SU-DHL-6 (cell line): ENCODE data around the gene ZSCAN29.

Experiments
- H2AFZ ChIP-seq: fragments of 200-600 bp; sonication (generic); 2 replicates; pipeline ENCODE4 v1.6.1; 2014; ENCODE audit warnings: low read depth, mild to moderate bottlenecking, moderate library complexity, mixed read lengths, antibody characterized with exemption, low read length; ENCODE audit not compliant: severe bottlenecking
- H3F3A ChIP-seq: fragments of 200-600 bp; shearing (Covaris generic); 2 replicates; pipeline ENCODE4 v1.6.0; 2016; ENCODE audit warnings: antibody characterized with exemption, mild to moderate bottlenecking; ENCODE audit not compliant: insufficient read depth
- H3K27ac ChIP-seq: fragments of 200-600 bp; sonication (generic); 2 replicates; pipeline ENCODE4 v1.5.1; 2016; ENCODE audit warnings: low read depth, mild to moderate bottlenecking, low read length, moderate library complexity, mixed read lengths
- H3K27me3 ChIP-seq: fragments of 200-600 bp; sonication (generic), shearing (Covaris generic); 2 replicates; pipeline ENCODE4 v1.6.0; 2014; ENCODE audit warnings: mild to moderate bottlenecking, low read length
- H3K36me3 ChIP-seq: fragments of 200-600 bp; sonication (generic); 2 replicates; pipeline ENCODE4 v1.6.1; 2014; ENCODE audit warnings: mild to moderate bottlenecking, low read length, mixed read lengths
- H3K4me2 ChIP-seq: fragments of 300-600, 200-600 bp; shearing (Covaris generic), sonication (generic); 2 replicates; pipeline ENCODE4 v1.6.0; 2014; ENCODE audit warnings: low read length, low read depth, mild to moderate bottlenecking; ENCODE audit not compliant: poor library complexity, severe bottlenecking
- H3K4me3 ChIP-seq: fragments of 200-600 bp; sonication (generic); 2 replicates; pipeline ENCODE4 v1.5.1; 2014; ENCODE audit warnings: antibody characterized with exemption, low read length, mild to moderate bottlenecking, mixed read lengths; ENCODE audit not compliant: insufficient read depth, poor library complexity, severe bottlenecking
- H3K79me2 ChIP-seq: fragments of 200-600 bp; sonication (generic); 2 replicates; pipeline ENCODE4 v1.6.1; 2014; ENCODE audit warnings: mild to moderate bottlenecking, low read length, moderate library complexity; ENCODE audit not compliant: insufficient read depth
- H3K9ac ChIP-seq: fragments of 200-600 bp; sonication (generic); 2 replicates; pipeline ENCODE4 v1.7.0; 2014; ENCODE audit warnings: mild to moderate bottlenecking, low read length
- H3K9me2 ChIP-seq: fragments of 200-600 bp; sonication (generic); replicated peaks from 2 replicates; pipeline ENCODE4 v1.6.1; 2014; ENCODE audit warnings: low read length; ENCODE audit not compliant: insufficient read depth
- H3K9me3 ChIP-seq: fragments of 200-600 bp; sonication (generic); 2 replicates; pipeline ENCODE4 v1.6.1; 2014; ENCODE audit warnings: low read length, mixed read lengths; ENCODE audit not compliant: insufficient read depth
- H4K20me1 ChIP-seq: fragments of 200-600 bp; sonication (generic); 2 replicates; pipeline ENCODE4 v1.6.1; 2014; ENCODE audit warnings: low read depth, mild to moderate bottlenecking, antibody characterized with exemption, low read length, moderate library complexity, mixed read lengths
- EZH2phosphoT487 ChIP-seq: fragments of 200-600 bp; sonication (generic), shearing (Covaris generic); conservative IDR thresholded peaks from 2 replicates; pipeline ENCODE4 v1.6.1; 2018; ENCODE audit warnings: mild to moderate bottlenecking, antibody characterized with exemption, low read length, moderate library complexity, mixed read lengths
- TF ChIP-seq, protein P1 (sequence below): fragments of 200-600 bp; sonication (generic); IDR thresholded peaks from one replicate; pipeline ENCODE4 v1.5.1; 2017; ENCODE audit warnings: antibody characterized with exemption, mild to moderate bottlenecking, low read length, moderate library complexity; ENCODE audit not compliant: insufficient read depth, poor library complexity, severe bottlenecking

The ZSCAN29 gene

GRCh38 chr15:43329217-43329959 is 41.5 kb downstream of the ZSCAN29 start:
- peak overlapping the region; percentile 94 for H3K4me2 ChIP-seq
- TF ChIP-seq, protein P1, sequence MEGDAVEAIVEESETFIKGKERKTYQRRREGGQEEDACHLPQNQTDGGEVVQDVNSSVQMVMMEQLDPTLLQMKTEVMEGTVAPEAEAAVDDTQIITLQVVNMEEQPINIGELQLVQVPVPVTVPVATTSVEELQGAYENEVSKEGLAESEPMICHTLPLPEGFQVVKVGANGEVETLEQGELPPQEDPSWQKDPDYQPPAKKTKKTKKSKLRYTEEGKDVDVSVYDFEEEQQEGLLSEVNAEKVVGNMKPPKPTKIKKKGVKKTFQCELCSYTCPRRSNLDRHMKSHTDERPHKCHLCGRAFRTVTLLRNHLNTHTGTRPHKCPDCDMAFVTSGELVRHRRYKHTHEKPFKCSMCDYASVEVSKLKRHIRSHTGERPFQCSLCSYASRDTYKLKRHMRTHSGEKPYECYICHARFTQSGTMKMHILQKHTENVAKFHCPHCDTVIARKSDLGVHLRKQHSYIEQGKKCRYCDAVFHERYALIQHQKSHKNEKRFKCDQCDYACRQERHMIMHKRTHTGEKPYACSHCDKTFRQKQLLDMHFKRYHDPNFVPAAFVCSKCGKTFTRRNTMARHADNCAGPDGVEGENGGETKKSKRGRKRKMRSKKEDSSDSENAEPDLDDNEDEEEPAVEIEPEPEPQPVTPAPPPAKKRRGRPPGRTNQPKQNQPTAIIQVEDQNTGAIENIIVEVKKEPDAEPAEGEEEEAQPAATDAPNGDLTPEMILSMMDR: no peak
- TF ChIP-seq EZH2phosphoT487: no peak
- H3F3A ChIP-seq: peaks cover 7% of the 10 kb centered on the region
- peak overlapping the region; percentile 98 for H3K4me3 ChIP-seq
- H3K79me2 ChIP-seq: peaks cover 25% of the 10 kb centered on the region
- no peaks in the 10 kb centered on the region for H3K27me3 ChIP-seq
- H3K27ac ChIP-seq: peak overlapping the region; percentile 78
- peaks cover 9% of the 10 kb centered on the region; the same call in 1 of the 2 replicates for H3K36me3 ChIP-seq
- H3K9me2 ChIP-seq: no peaks in the 10 kb centered on the region
- peak overlapping the region; percentile 79 for H3K9ac ChIP-seq
- no peaks in the 10 kb centered on the region for H3K9me3 ChIP-seq
- 0 out of 2 replicates have a peak, but pooled peaks cover 5% of the 10 kb centered on the region for H4K20me1 ChIP-seq
- H2AFZ ChIP-seq: peak overlapping the region; percentile 31

GRCh38 chr15:43325039-43325684 is 45.7 kb downstream of the ZSCAN29 start:
- no peak overlapping the region for H3K9ac ChIP-seq
- H3K79me2 ChIP-seq: peaks cover 19% of the 10 kb centered on the region
- no peaks in the 10 kb centered on the region for H3K27me3 ChIP-seq
- H3K9me2 ChIP-seq: no peaks in the 10 kb centered on the region
- H3K4me2 ChIP-seq: no peak overlapping the region
- H3K36me3 ChIP-seq: 0 out of 2 replicates have a peak, but pooled peaks cover 3% of the 10 kb centered on the region
- peaks cover 7% of the 10 kb centered on the region for H3F3A ChIP-seq
- H3K4me3 ChIP-seq: no peak overlapping the region
- H2AFZ ChIP-seq: no peak overlapping the region
- 0 out of 2 replicates have a peak, but pooled peaks cover 5% of the 10 kb centered on the region for H4K20me1 ChIP-seq
- H3K27ac ChIP-seq: no peak overlapping the region
- no peak for TF ChIP-seq EZH2phosphoT487
- TF ChIP-seq, protein P1: no peak
- no peaks in the 10 kb centered on the region for H3K9me3 ChIP-seq

DNA sequence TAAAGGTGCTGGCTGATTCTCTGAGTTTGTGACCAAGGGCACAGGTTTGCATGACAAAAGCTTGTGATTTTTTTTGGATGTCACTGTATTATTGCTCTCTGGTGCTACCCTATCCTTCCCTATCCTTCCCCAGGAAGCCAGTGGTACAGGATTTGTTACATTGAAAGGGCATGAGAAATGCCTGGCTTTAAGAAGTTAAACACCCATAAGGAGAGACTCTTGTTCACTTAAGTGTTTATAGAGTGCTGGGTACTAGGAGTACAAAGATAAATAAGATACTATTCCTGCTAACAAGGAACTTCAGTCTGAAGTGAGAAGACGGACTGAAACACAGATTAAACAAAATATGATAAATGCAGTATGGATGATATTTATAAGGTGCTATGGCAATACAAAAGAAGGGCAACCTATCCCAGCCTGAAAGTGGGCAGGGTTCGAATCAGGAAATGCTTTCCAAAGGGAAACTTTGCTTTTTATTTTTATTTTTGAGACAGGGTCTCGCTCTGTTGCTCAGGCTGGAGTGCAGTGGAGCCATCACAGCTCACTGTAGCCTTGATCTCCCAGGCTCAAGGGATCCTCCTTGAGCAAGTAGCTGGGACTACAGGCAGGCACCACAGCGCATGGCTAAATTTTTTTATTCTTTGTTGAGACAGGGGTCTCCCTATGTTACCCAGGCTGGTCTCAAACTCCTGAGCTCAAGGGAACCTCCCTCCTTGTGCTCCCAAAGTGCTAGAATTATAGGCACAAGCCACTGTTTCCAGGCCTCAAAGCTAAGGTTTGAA is 51.7 kb downstream of the ZSCAN29 start:
- Histone ChIP-seq H3K9ac (no peak overlapping the region), H3K27ac (no peak overlapping the region), H3K9me3 (no peaks in the 10 kb centered on the region), H3K4me3 (no peak overlapping the region), H2AFZ (no peak overlapping the region), H3K79me2 (no peaks in the 10 kb centered on the region), H3K27me3 (no peaks in the 10 kb centered on the region), H4K20me1 (no peaks in the 10 kb centered on the region), H3K9me2 (no peaks in the 10 kb centered on the region), H3K36me3 (no peaks in the 10 kb centered on the region), H3K4me2 (no peak overlapping the region), H3F3A (no peaks in the 10 kb centered on the region)
- TF ChIP-seq, protein P1: no peak
- no peak for TF ChIP-seq EZH2phosphoT487
